Cardiac muscle cell (in vitro differentiated cells and primary cell): ENCODE measurements around the gene CCN6. TPM values are rescaled to one million over a fixed set of nuclear protein-coding genes. Genes with fewer than 3 reads are reported as not detected.
"Not testable (repeated sequence)": the region's sequence is repeated elsewhere in the genome, so short reads cannot be mapped to it uniquely, and the experiment has no call there.

Experiments
- DNase-seq, 2 donors: peaks; one replicate each; pipeline versions ENCODE4 v3.0.0 to v3.0.0-alpha.2; 2010 to 2017; ENCODE audit warnings: low read depth in 1 of 2, low spot score in 1 of 2
- H3K27ac ChIP-seq: fragments of 200-600 bp; sonication (generic); 2 replicates; pipeline ENCODE4 v1.5.1; 2016
- H3K27me3 ChIP-seq: fragments of 200-600 bp; sonication (generic); 2 replicates; pipeline ENCODE4 v1.6.0; 2016; ENCODE audit warnings: control low read depth
- H3K36me3 ChIP-seq: fragments of 200-600 bp; sonication (generic); 2 replicates; pipeline ENCODE4 v1.5.1; 2016; ENCODE audit warnings: control low read depth
- H3K4me1 ChIP-seq: fragments of 200-600 bp; sonication (generic); 2 replicates; pipeline ENCODE4 v1.8.1; 2017; ENCODE audit warnings: low read depth, mild to moderate bottlenecking, mixed run types
- H3K4me3 ChIP-seq: fragments of 200-600 bp; sonication (generic); 2 replicates; pipeline ENCODE4 v1.5.1; 2016; ENCODE audit warnings: mild to moderate bottlenecking
- H3K9me3 ChIP-seq: fragments of 200-600 bp; sonication (generic); 2 replicates; pipeline ENCODE4 v1.5.1; 2017; ENCODE audit warnings: low read depth, mild to moderate bottlenecking, control low read depth
- polyA plus RNA-seq: library from polyadenylated mRNA; unstranded; fragments of >200 nt; fragmentation: Nextera tagmentation; extraction: Ambion mirVana; gene quantifications from 2 replicates; pipeline ENCODE4 v1.2.1, GENCODE V29; 2016
- total RNA-seq: library from RNA; depleted of rRNA; stranded (reverse); fragments of >200 nt; gene quantifications from 2 replicates; pipeline ENCODE4 v1.2.3, GENCODE V29; 2016
- TF ChIP-seq, protein P1 (sequence below): IDR thresholded peaks from 2 replicates; pipeline ENCODE4 v1.5.1; 2012; ENCODE audit warnings: low read depth, mild to moderate bottlenecking, low read length

CCN6 gene
- total and polyA plus RNA-seq, 2 experiments from 2014 or later, result 0.11 TPM; not detected in 1

DNA sequence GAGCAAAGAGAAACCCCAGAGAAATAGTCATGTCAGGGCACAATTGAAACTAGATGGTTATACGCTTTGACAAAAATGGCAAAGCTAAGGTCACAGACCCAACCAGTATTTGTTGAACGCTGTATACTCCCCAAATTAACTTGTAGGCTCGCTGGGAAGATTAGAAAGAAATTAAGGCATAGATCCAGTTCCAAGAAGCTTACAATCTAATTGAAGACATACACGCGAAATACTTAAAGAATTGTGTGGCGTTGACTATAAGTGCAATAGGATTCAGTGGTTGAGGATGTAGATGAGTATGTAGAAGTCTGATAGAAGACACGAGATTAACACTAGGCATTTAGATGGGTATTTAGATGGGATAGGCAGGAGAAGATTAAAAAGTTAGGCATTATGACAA, 34.0 kb downstream of the CCN6 start:
- Histone ChIP-seq H3K4me1 (peaks cover 4% of the 10 kb centered on the region), H3K9me3 (no peaks in the 10 kb centered on the region)

DNA sequence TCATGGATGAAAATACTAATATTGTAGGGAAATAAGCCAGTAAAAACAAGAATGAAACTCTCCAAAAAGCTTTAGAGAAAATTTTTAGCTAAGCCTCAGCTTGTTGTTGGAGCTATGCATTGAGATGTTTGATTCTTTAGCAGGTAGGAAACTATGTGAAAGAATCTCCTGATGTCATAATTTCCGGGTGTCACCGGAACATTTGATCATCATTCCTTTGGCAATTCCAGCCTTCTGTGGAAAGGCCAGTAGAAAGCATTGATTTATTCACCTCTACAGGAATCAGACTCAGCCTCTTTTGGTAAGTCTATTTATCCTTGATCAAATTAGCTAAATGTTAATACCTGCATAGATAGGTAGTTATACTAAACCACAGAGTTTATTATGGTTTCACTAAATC, 43.0 kb downstream of the CCN6 start:
- TF ChIP-seq, protein P1, sequence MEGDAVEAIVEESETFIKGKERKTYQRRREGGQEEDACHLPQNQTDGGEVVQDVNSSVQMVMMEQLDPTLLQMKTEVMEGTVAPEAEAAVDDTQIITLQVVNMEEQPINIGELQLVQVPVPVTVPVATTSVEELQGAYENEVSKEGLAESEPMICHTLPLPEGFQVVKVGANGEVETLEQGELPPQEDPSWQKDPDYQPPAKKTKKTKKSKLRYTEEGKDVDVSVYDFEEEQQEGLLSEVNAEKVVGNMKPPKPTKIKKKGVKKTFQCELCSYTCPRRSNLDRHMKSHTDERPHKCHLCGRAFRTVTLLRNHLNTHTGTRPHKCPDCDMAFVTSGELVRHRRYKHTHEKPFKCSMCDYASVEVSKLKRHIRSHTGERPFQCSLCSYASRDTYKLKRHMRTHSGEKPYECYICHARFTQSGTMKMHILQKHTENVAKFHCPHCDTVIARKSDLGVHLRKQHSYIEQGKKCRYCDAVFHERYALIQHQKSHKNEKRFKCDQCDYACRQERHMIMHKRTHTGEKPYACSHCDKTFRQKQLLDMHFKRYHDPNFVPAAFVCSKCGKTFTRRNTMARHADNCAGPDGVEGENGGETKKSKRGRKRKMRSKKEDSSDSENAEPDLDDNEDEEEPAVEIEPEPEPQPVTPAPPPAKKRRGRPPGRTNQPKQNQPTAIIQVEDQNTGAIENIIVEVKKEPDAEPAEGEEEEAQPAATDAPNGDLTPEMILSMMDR, result no peak
- Histone ChIP-seq H3K4me1 (no peaks in the 10 kb centered on the region), H3K9me3 (no peaks in the 10 kb centered on the region), H3K36me3 (no peaks in the 10 kb centered on the region), H3K4me3 (no peak overlapping the region), H3K27me3 (no peaks in the 10 kb centered on the region), H3K27ac (no peak overlapping the region)
- DNase-seq, result no peak

More for the DNA sequence above, 34.0 kb downstream of the CCN6 start:
- peak overlapping the region; percentile 50 for H3K4me3 ChIP-seq
- peak overlapping the region; percentile 87 for H3K27ac ChIP-seq
- no peaks in the 10 kb centered on the region for H3K36me3 ChIP-seq
- TF ChIP-seq, protein P1, result no peak
- H3K27me3 ChIP-seq, result no peaks in the 10 kb centered on the region
- no peak for DNase-seq

GRCh38 chr6:112100561-112100960, 46.7 kb downstream of the CCN6 start:
- no peak overlapping the region for H3K27ac ChIP-seq

GRCh38 chr6:112106026-112106425, 52.1 kb downstream of the CCN6 start:
- not testable (repeated sequence) for H3K27ac ChIP-seq, H3K4me3 ChIP-seq, DNase-seq, H3K27me3 ChIP-seq, H3K4me1 ChIP-seq, H3K9me3 ChIP-seq
- H3K36me3 ChIP-seq, result peaks cover 40% of the 10 kb centered on the region

More at GRCh38 chr6:112100561-112100960, 46.7 kb downstream of the CCN6 start:
- H3K4me1 ChIP-seq, result no peaks in the 10 kb centered on the region
- no peaks in the 10 kb centered on the region for H3K36me3 ChIP-seq
- no peaks in the 10 kb centered on the region for H3K27me3 ChIP-seq
- TF ChIP-seq, protein P1, result no peak
- H3K4me3 ChIP-seq, result no peak overlapping the region
- no peaks in the 10 kb centered on the region for H3K9me3 ChIP-seq
- no peak for DNase-seq

- H3K9me3 ChIP-seq, result no peaks in the 10 kb centered on the region
- no peaks in the 10 kb centered on the region for H3K4me1 ChIP-seq
- no peaks in the 10 kb centered on the region for H3K27me3 ChIP-seq
- no peak for DNase-seq
- H3K4me3 ChIP-seq, result no peak overlapping the region
- TF ChIP-seq, protein P1, result no peak
- H3K27ac ChIP-seq, result peak overlapping the region; percentile 38
- H3K36me3 ChIP-seq, result peaks cover 45% of the 10 kb centered on the region
These were observed 52.7 kb downstream of the CCN6 start for GRCh38 chr6:112106562-112106961.

GRCh38 chr6:112109262-112109661, 55.4 kb downstream of the CCN6 start:
- Histone ChIP-seq H3K27me3 (no peaks in the 10 kb centered on the region), H3K27ac (peak overlapping the region; percentile 55), H3K9me3 (no peaks in the 10 kb centered on the region), H3K36me3 (peaks cover 65% of the 10 kb centered on the region), H3K4me3 (no peak overlapping the region), H3K4me1 (peaks cover 15% of the 10 kb centered on the region)
- peak in 1 of 2 donors; percentile 35 for DNase-seq
- TF ChIP-seq, protein P1, result no peak
